Measurements from ENCODE around the gene TARP.
"Not testable (repeated sequence)": the region's sequence is repeated elsewhere in the genome, so short reads cannot be mapped to it uniquely, and the experiment has no call there.

The TARP gene

GRCh38 chr7:38242814-38243213 is 30.6 kb downstream of the TARP start:
- H3F3A ChIP-seq (ENCODE audit: insufficient read depth, low read length, poor library complexity, severe bottlenecking), result no peaks in the 10 kb centered on the region
- H3K9ac ChIP-seq (ENCODE audit: low read length), result no peak overlapping the region
- H3K79me2 ChIP-seq (replicated peaks; ENCODE audit: insufficient read depth, low read length), result no peaks in the 10 kb centered on the region
- no peak overlapping the region for H3K4me3 ChIP-seq (ENCODE audit: low read length)
- H3K4me2 ChIP-seq (ENCODE audit: low read length), result no peak overlapping the region
- TF ChIP-seq SMC3 (conservative IDR thresholded peaks at IDR 0.05; ENCODE audit: poor library complexity) (no peak), MXI1 (conservative IDR thresholded peaks at IDR 0.05; ENCODE audit: poor library complexity, severe bottlenecking) (no peak), EP300 (conservative IDR thresholded peaks at IDR 0.05; ENCODE audit: poor library complexity, severe bottlenecking) (no peak)
- no peaks in the 10 kb centered on the region for H4K20me1 ChIP-seq (ENCODE audit: insufficient read depth)
- H3K27ac ChIP-seq (ENCODE audit: low read length), result no peak overlapping the region
- no peak overlapping the region for H2AFZ ChIP-seq (ENCODE audit: low read depth, low read length)
- H3K9me2 ChIP-seq (ENCODE audit: insufficient read depth, low read length), result no peaks in the 10 kb centered on the region
- no peaks in the 10 kb centered on the region for H3K36me3 ChIP-seq (ENCODE audit: insufficient read depth, low read length)
- no peaks in the 10 kb centered on the region for H3K27me3 ChIP-seq (ENCODE audit: insufficient read depth, low read depth, low read length)
- H3K9me3 ChIP-seq (ENCODE audit: low read length), result no peaks in the 10 kb centered on the region

DNA sequence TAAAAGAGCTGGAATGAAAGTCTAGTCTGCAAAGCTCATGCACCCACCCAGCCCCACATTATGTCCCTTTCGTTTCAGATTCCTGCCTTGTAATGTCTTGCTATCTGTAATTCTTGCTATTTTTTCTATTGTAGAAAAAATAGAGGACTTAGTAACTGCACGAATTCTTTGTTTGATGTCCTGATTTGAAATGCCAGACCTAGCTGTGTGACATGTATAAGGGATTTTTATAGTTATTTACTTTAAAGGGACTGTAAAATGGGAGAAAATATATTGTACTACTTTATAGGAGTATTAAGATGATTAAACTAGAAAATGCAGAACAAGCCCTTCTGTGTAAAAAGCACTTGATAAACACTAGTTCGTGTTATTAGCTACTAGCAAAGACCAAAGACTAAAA is 32.4 kb downstream of the TARP start:
- Histone ChIP-seq H3K9me3 (ENCODE audit: low read length) (no peaks in the 10 kb centered on the region), H3K79me2 (replicated peaks; ENCODE audit: insufficient read depth, low read length) (no peaks in the 10 kb centered on the region), H3F3A (ENCODE audit: insufficient read depth, low read length, poor library complexity, severe bottlenecking) (no peaks in the 10 kb centered on the region)

DNA sequence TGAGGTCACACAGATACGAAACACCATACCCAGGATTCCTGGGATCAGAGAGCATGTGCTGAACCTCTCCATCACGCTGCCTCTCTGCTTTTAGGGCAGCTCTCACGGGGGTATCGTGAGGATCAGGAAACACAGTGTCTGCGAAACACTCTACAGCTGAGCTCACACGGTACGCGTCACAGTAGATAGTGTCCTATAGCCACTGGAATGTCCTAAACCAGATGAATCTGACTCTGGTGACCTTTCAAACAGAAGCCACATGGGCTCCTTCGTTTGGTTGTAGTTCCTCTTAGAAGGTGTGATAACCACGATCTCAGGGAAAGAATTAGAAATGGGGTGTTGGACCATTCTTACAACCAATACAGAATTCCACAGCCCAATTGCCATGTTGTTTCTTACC is 34.3 kb downstream of the TARP start:
- not testable (repeated sequence) for H2AFZ ChIP-seq (ENCODE audit: low read depth, low read length); H3K36me3 ChIP-seq (ENCODE audit: insufficient read depth, low read length); H3K79me2 ChIP-seq (replicated peaks; ENCODE audit: insufficient read depth, low read length); H3K4me3 ChIP-seq (ENCODE audit: low read length); H3F3A ChIP-seq (ENCODE audit: insufficient read depth, low read length, poor library complexity, severe bottlenecking); H3K9me3 ChIP-seq (ENCODE audit: low read length); H3K27me3 ChIP-seq (ENCODE audit: insufficient read depth, low read depth, low read length); H3K4me2 ChIP-seq (ENCODE audit: low read length); H3K9ac ChIP-seq (ENCODE audit: low read length); H3K9me2 ChIP-seq (ENCODE audit: insufficient read depth, low read length); H4K20me1 ChIP-seq (ENCODE audit: insufficient read depth); H3K27ac ChIP-seq (ENCODE audit: low read length)

More for the DNA sequence above, 32.4 kb downstream of the TARP start:
- Histone ChIP-seq H3K4me3 (ENCODE audit: low read length) (no peak overlapping the region), H3K27ac (ENCODE audit: low read length) (no peak overlapping the region), H3K27me3 (ENCODE audit: insufficient read depth, low read depth, low read length) (no peaks in the 10 kb centered on the region), H4K20me1 (ENCODE audit: insufficient read depth) (no peaks in the 10 kb centered on the region), H3K36me3 (ENCODE audit: insufficient read depth, low read length) (no peaks in the 10 kb centered on the region), H3K4me2 (ENCODE audit: low read length) (no peak overlapping the region), H2AFZ (ENCODE audit: low read depth, low read length) (no peak overlapping the region), H3K9me2 (ENCODE audit: insufficient read depth, low read length) (no peaks in the 10 kb centered on the region), H3K9ac (ENCODE audit: low read length) (no peak overlapping the region)
- no peak for TF ChIP-seq MXI1 (conservative IDR thresholded peaks at IDR 0.05; ENCODE audit: poor library complexity, severe bottlenecking)
- no peak for TF ChIP-seq TAF1 (IDR thresholded peaks at IDR 0.05; ENCODE audit: low read depth)
- TF ChIP-seq, protein P1, sequence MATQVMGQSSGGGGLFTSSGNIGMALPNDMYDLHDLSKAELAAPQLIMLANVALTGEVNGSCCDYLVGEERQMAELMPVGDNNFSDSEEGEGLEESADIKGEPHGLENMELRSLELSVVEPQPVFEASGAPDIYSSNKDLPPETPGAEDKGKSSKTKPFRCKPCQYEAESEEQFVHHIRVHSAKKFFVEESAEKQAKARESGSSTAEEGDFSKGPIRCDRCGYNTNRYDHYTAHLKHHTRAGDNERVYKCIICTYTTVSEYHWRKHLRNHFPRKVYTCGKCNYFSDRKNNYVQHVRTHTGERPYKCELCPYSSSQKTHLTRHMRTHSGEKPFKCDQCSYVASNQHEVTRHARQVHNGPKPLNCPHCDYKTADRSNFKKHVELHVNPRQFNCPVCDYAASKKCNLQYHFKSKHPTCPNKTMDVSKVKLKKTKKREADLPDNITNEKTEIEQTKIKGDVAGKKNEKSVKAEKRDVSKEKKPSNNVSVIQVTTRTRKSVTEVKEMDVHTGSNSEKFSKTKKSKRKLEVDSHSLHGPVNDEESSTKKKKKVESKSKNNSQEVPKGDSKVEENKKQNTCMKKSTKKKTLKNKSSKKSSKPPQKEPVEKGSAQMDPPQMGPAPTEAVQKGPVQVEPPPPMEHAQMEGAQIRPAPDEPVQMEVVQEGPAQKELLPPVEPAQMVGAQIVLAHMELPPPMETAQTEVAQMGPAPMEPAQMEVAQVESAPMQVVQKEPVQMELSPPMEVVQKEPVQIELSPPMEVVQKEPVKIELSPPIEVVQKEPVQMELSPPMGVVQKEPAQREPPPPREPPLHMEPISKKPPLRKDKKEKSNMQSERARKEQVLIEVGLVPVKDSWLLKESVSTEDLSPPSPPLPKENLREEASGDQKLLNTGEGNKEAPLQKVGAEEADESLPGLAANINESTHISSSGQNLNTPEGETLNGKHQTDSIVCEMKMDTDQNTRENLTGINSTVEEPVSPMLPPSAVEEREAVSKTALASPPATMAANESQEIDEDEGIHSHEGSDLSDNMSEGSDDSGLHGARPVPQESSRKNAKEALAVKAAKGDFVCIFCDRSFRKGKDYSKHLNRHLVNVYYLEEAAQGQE (IDR thresholded peaks at IDR 0.05; ENCODE audit: borderline replicate concordance), result no peak
- TF ChIP-seq POLR2AphosphoS5 (IDR thresholded peaks at IDR 0.05), result no peak
- TF ChIP-seq EP300 (conservative IDR thresholded peaks at IDR 0.05; ENCODE audit: poor library complexity, severe bottlenecking), result no peak
- TF ChIP-seq EZH2 (IDR thresholded peaks at IDR 0.05; ENCODE audit: borderline replicate concordance, insufficient read depth, low read length, poor library complexity, severe bottlenecking), result no peak
- TF ChIP-seq SMC3 (conservative IDR thresholded peaks at IDR 0.05; ENCODE audit: poor library complexity), result no peak
- no peak for TF ChIP-seq CTCF (IDR thresholded peaks at IDR 0.05; ENCODE audit: poor library complexity, severe bottlenecking)

All from neural cell (in vitro differentiated cells).